ENCODE measurements around the gene BEND4. TPM values are rescaled to one million over a fixed set of nuclear protein-coding genes. Genes with fewer than 3 reads are reported as not detected.

Gene BEND4
- total RNA-seq, 1 donor, result not detected

- DNase-seq (ENCODE audit: insufficient read length, low spot score, missing footprints), result no peak
- Histone ChIP-seq H3K9me3 (ENCODE audit: low read depth, low read length) (no peaks in the 10 kb centered on the region), H3K4me3 (ENCODE audit: insufficient read depth, low read length) (no peak overlapping the region), H3K4me2 (ENCODE audit: insufficient read depth, low read length) (no peak overlapping the region), H2AFZ (ENCODE audit: low read length) (no peak overlapping the region), H3K27me3 (ENCODE audit: insufficient read depth, low read length) (no peaks in the 10 kb centered on the region), H4K20me1 (ENCODE audit: insufficient read depth, low read length) (no peaks in the 10 kb centered on the region), H3K79me2 (ENCODE audit: insufficient read depth, low read length) (no peaks in the 10 kb centered on the region), H3K4me1 (ENCODE audit: insufficient read depth, low read length) (no peaks in the 10 kb centered on the region), H3K27ac (ENCODE audit: low read depth, low read length) (no peak overlapping the region), H3K36me3 (ENCODE audit: insufficient read depth, low read length) (no peaks in the 10 kb centered on the region)
- TF ChIP-seq CTCF (IDR thresholded peaks at IDR 0.05; ENCODE audit: extremely low read depth, low read depth, low read length), result no peak
Measured at GRCh38 chr4:42142591-42142990, 9.9 kb downstream of the BEND4 start.

- no peak for DNase-seq (ENCODE audit: insufficient read length, low spot score, missing footprints)
- no peaks in the 10 kb centered on the region for H3K36me3 ChIP-seq (ENCODE audit: insufficient read depth, low read length)
- no peak overlapping the region for H3K27ac ChIP-seq (ENCODE audit: low read depth, low read length)
- H3K27me3 ChIP-seq (ENCODE audit: insufficient read depth, low read length), result no peaks in the 10 kb centered on the region
- TF ChIP-seq CTCF (IDR thresholded peaks at IDR 0.05; ENCODE audit: extremely low read depth, low read depth, low read length), result no peak
- no peak overlapping the region for H3K4me2 ChIP-seq (ENCODE audit: insufficient read depth, low read length)
- no peak overlapping the region for H3K4me3 ChIP-seq (ENCODE audit: insufficient read depth, low read length)
- no peaks in the 10 kb centered on the region for H3K9me3 ChIP-seq (ENCODE audit: low read depth, low read length)
- H2AFZ ChIP-seq (ENCODE audit: low read length), result no peak overlapping the region
- H4K20me1 ChIP-seq (ENCODE audit: insufficient read depth, low read length), result no peaks in the 10 kb centered on the region
- H3K79me2 ChIP-seq (ENCODE audit: insufficient read depth, low read length), result no peaks in the 10 kb centered on the region
- no peaks in the 10 kb centered on the region for H3K4me1 ChIP-seq (ENCODE audit: insufficient read depth, low read length)
Measured at GRCh38 chr4:42136371-42136770, 16.1 kb downstream of the BEND4 start.

- Histone ChIP-seq H3K79me2 (ENCODE audit: insufficient read depth, low read length) (no peaks in the 10 kb centered on the region), H3K4me3 (ENCODE audit: insufficient read depth, low read length) (no peak overlapping the region), H4K20me1 (ENCODE audit: insufficient read depth, low read length) (no peaks in the 10 kb centered on the region), H3K4me1 (ENCODE audit: insufficient read depth, low read length) (no peaks in the 10 kb centered on the region), H2AFZ (ENCODE audit: low read length) (no peak overlapping the region), H3K36me3 (ENCODE audit: insufficient read depth, low read length) (no peaks in the 10 kb centered on the region), H3K27me3 (ENCODE audit: insufficient read depth, low read length) (no peaks in the 10 kb centered on the region), H3K9me3 (ENCODE audit: low read depth, low read length) (no peaks in the 10 kb centered on the region), H3K4me2 (ENCODE audit: insufficient read depth, low read length) (no peak overlapping the region), H3K27ac (ENCODE audit: low read depth, low read length) (no peak overlapping the region)
- no peak for DNase-seq (ENCODE audit: insufficient read length, low spot score, missing footprints)
- no peak for TF ChIP-seq CTCF (IDR thresholded peaks at IDR 0.05; ENCODE audit: extremely low read depth, low read depth, low read length)
Measured at GRCh38 chr4:42133006-42133405, 19.4 kb downstream of the BEND4 start.

- no peak for TF ChIP-seq CTCF (IDR thresholded peaks at IDR 0.05; ENCODE audit: extremely low read depth, low read depth, low read length)
- DNase-seq (ENCODE audit: insufficient read length, low spot score, missing footprints), result no peak
- no peaks in the 10 kb centered on the region for H4K20me1 ChIP-seq (ENCODE audit: insufficient read depth, low read length)
Measured at GRCh38 chr4:42132099-42132498, 20.4 kb downstream of the BEND4 start.

More at GRCh38 chr4:42132099-42132498, 20.4 kb downstream of the BEND4 start:
- Histone ChIP-seq H3K4me2 (ENCODE audit: insufficient read depth, low read length) (no peak overlapping the region), H3K27ac (ENCODE audit: low read depth, low read length) (no peak overlapping the region), H3K9me3 (ENCODE audit: low read depth, low read length) (no peaks in the 10 kb centered on the region), H3K4me1 (ENCODE audit: insufficient read depth, low read length) (no peaks in the 10 kb centered on the region), H2AFZ (ENCODE audit: low read length) (no peak overlapping the region), H3K4me3 (ENCODE audit: insufficient read depth, low read length) (no peak overlapping the region), H3K36me3 (ENCODE audit: insufficient read depth, low read length) (no peaks in the 10 kb centered on the region), H3K27me3 (ENCODE audit: insufficient read depth, low read length) (no peaks in the 10 kb centered on the region), H3K79me2 (ENCODE audit: insufficient read depth, low read length) (no peaks in the 10 kb centered on the region)
